C4-2B (cell line): Measurements from ENCODE around the gene EEA1.

Source experiments
- H3K27ac ChIP-seq: fragments of 450-650 bp; 2 replicates; pipeline ENCODE4 v1.5.1; 2017
- ZFX ChIP-seq: fragments of 450-650 bp; IDR thresholded peaks from 2 replicates; pipeline ENCODE4 v1.6.1; 2017
- TF ChIP-seq, protein P1 (sequence below): fragments of 450-650 bp; conservative IDR thresholded peaks from 2 replicates; pipeline ENCODE4 v1.5.1; 2017; ENCODE audit warnings: mild to moderate bottlenecking

Gene EEA1

GRCh38 chr12:92949466-92949865 lies 20.4 kb upstream of the EEA1 start:
- no peak overlapping the region for H3K27ac ChIP-seq
- TF ChIP-seq, protein P1, sequence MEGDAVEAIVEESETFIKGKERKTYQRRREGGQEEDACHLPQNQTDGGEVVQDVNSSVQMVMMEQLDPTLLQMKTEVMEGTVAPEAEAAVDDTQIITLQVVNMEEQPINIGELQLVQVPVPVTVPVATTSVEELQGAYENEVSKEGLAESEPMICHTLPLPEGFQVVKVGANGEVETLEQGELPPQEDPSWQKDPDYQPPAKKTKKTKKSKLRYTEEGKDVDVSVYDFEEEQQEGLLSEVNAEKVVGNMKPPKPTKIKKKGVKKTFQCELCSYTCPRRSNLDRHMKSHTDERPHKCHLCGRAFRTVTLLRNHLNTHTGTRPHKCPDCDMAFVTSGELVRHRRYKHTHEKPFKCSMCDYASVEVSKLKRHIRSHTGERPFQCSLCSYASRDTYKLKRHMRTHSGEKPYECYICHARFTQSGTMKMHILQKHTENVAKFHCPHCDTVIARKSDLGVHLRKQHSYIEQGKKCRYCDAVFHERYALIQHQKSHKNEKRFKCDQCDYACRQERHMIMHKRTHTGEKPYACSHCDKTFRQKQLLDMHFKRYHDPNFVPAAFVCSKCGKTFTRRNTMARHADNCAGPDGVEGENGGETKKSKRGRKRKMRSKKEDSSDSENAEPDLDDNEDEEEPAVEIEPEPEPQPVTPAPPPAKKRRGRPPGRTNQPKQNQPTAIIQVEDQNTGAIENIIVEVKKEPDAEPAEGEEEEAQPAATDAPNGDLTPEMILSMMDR: no peak
- no peak for TF ChIP-seq ZFX

DNA sequence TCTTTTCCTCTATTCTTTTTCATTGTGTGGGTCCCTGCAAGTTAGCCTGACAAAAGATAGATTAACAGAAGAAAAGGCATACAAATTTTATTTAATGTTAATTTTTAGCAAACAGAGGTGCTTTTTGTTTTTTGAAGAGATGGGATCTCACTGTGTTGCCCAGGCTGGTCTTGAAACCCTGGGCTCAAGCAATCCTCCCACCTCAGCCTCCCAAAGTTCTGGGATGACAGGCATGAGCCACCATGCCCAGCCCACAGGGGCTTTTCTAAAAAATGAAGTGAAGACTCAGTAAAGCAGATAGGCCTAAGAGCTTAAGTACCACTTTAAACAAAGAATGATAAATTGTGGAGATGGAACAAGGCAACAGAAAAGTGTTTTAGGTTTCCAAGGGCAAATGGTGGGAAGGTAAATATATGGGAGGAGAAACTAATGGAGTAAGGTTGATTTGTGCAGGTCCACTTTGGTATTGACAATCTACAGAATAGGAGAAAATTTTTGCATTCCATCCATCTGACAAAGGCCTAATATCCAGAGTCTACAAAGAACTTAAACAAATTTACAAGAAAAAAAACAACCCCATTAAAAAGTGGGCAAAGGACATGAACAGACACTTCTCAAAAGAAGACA lies 18.6 kb upstream of the EEA1 start:
- no peak overlapping the region for H3K27ac ChIP-seq
- TF ChIP-seq ZFX: no peak
- TF ChIP-seq, protein P1: no peak

GRCh38 chr12:92945659-92946220 lies 16.6 kb upstream of the EEA1 start:
- TF ChIP-seq, protein P1: no peak
- no peak for TF ChIP-seq ZFX
- H3K27ac ChIP-seq: no peak overlapping the region

GRCh38 chr12:92943482-92944250 lies 14.6 kb upstream of the EEA1 start:
- H3K27ac ChIP-seq: no peak overlapping the region
- no peak for TF ChIP-seq ZFX
- TF ChIP-seq, protein P1: no peak

GRCh38 chr12:92942905-92943304 lies 13.8 kb upstream of the EEA1 start:
- TF ChIP-seq, protein P1: no peak
- no peak for TF ChIP-seq ZFX
- H3K27ac ChIP-seq: no peak overlapping the region

GRCh38 chr12:92939116-92939515 lies 10.0 kb upstream of the EEA1 start:
- H3K27ac ChIP-seq: no peak overlapping the region
- TF ChIP-seq, protein P1: no peak
- no peak for TF ChIP-seq ZFX

GRCh38 chr12:92938638-92939037 lies 9.5 kb upstream of the EEA1 start:
- TF ChIP-seq, protein P1: no peak
- no peak for TF ChIP-seq ZFX
- H3K27ac ChIP-seq: no peak overlapping the region
